T-helper 22 cell (primary cell): ENCODE measurements around the gene COX19.
"Not testable (repeated sequence)": the region's sequence is repeated elsewhere in the genome, so short reads cannot be mapped to it uniquely, and the experiment has no call there.

Experiments
- DNase-seq: peaks from one replicate; pipeline ENCODE4 v3.0.0-alpha.2; 2020; ENCODE audit warnings: low read depth

Gene COX19

GRCh38 chr7:943793-944192, 31.6 kb downstream of the COX19 start:
- not testable (repeated sequence) for DNase-seq

- no peak for DNase-seq
Measured at GRCh38 chr7:940599-941408, 34.5 kb downstream of the COX19 start.

- DNase-seq: no peak
Measured at GRCh38 chr7:939843-940242, 35.5 kb downstream of the COX19 start.

GRCh38 chr7:938546-939185, 36.7 kb downstream of the COX19 start:
- DNase-seq: no peak

GRCh38 chr7:937856-938484, 37.4 kb downstream of the COX19 start:
- no peak for DNase-seq

- no peak for DNase-seq
Measured at GRCh38 chr7:936386-937054, 38.8 kb downstream of the COX19 start.

GRCh38 chr7:935874-936385, 39.4 kb downstream of the COX19 start:
- DNase-seq: no peak

- no peak for DNase-seq
Measured at GRCh38 chr7:935164-935873, 40.0 kb downstream of the COX19 start.

GRCh38 chr7:934469-935163, 40.7 kb downstream of the COX19 start:
- no peak for DNase-seq

GRCh38 chr7:932651-932975, 42.7 kb downstream of the COX19 start:
- no peak for DNase-seq

- DNase-seq: no peak
Measured at GRCh38 chr7:931871-932650, 43.3 kb downstream of the COX19 start.

GRCh38 chr7:930975-931758, 44.2 kb downstream of the COX19 start:
- no peak for DNase-seq

- no peak for DNase-seq
Measured at GRCh38 chr7:929311-929711, 46.0 kb downstream of the COX19 start.

- DNase-seq: no peak
Measured at GRCh38 chr7:927031-927671, 48.2 kb downstream of the COX19 start.

- no peak for DNase-seq
Measured at GRCh38 chr7:926061-927030, 49.0 kb downstream of the COX19 start.

GRCh38 chr7:925601-926000, 49.7 kb downstream of the COX19 start:
- no peak for DNase-seq

- no peak for DNase-seq
Measured at GRCh38 chr7:924541-925231, 50.7 kb downstream of the COX19 start.
